Calu3 (cell line): ENCODE data around the gene FAHD2A. TPM values are rescaled to one million over a fixed set of nuclear protein-coding genes. Genes with fewer than 3 reads are reported as not detected.

Experiments
- BruUV-seq: library from RNA; stranded (reverse); fragments of 400-500 nt; replicated peaks from 2 replicates; lab custom pipeline; 2021; lab: Mats Ljungman, UMichigan
- CTCF ChIA-PET: fragments of 300-600 bp; sonication (Branson Sonifier 250); formaldehyde crosslinking; loops from one replicate; lab custom pipeline; 2022; ENCODE audit warnings: antibody characterized with exemption; lab: Charles Lee
- DNase-seq: peaks from one replicate; pipeline ENCODE4 v3.0.0; 2022
- H3K27ac Mint-ChIP-seq: one replicate; pipeline ENCODE4 v1.8.0; 2022; ENCODE audit warnings: mixed read lengths; ENCODE audit not compliant: unreplicated experiment
- H3K27me3 Mint-ChIP-seq: one replicate; pipeline ENCODE4 v1.8.0; 2022; ENCODE audit warnings: mixed read lengths; ENCODE audit not compliant: unreplicated experiment
- H3K36me3 Mint-ChIP-seq: one replicate; pipeline ENCODE4 v1.8.0; 2022; ENCODE audit warnings: mild to moderate bottlenecking, moderate library complexity, mixed read lengths; ENCODE audit not compliant: insufficient read depth, unreplicated experiment
- H3K4me1 Mint-ChIP-seq: one replicate; pipeline ENCODE4 v1.8.0; 2022; ENCODE audit warnings: mild to moderate bottlenecking, low read depth, mixed read lengths; ENCODE audit not compliant: unreplicated experiment
- H3K4me3 Mint-ChIP-seq: one replicate; pipeline ENCODE4 v1.8.0; 2022; ENCODE audit warnings: mild to moderate bottlenecking, low read depth, moderate library complexity, mixed read lengths; ENCODE audit not compliant: unreplicated experiment
- H3K9me3 Mint-ChIP-seq: one replicate; pipeline ENCODE4 v1.8.0; 2022; ENCODE audit warnings: low read depth, mixed read lengths; ENCODE audit not compliant: unreplicated experiment
- CTCF ChIP-seq: fragments of 200-600 bp; IDR thresholded peaks from one replicate; pipeline ENCODE4 v1.8.0; 2022; ENCODE audit warnings: antibody characterized with exemption; ENCODE audit not compliant: unreplicated experiment
- intact Hi-C: fragments of 100-400 bp; cut with micrococcal nuclease; formaldehyde crosslinking; loops from one replicate; pipeline ENCODE4 v1.10.0; 2022; ENCODE audit not compliant: unreplicated experiment
- total RNA-seq: library from RNA; stranded (reverse); gene quantifications from 2 replicates; pipeline ENCODE4 v1.2.3, GENCODE V29; 2022

The FAHD2A gene
- total RNA-seq, 1 experiment from 2014 or later: 29.1 TPM

DNA sequence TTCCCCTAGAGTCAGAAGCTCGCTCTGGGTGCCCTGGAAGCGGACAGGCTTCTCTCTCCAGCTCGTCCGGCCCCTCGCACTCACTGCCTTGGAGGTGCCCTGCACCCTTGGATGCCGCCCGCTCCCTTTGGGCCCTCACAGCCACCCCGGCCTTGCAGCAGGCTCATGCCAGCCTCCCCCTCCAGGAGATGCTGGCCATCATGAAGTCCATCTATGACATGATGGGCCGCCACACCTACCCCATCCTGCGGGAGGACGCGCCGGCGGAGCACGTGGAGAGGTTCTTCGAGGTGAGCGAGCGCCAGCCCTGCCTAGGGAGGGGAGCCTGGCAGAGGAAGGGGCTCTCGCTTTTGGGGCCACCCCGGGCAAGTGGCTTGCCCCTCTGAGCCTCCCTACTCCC is 20.3 kb upstream of the FAHD2A start:
- no peak for DNase-seq
- Mint-ChIP-seq H3K4me1 (no peaks in the 10 kb centered on the region), H3K4me3 (no peak overlapping the region), H3K27ac (no peak overlapping the region), H3K27me3 (peaks cover 28% of the 10 kb centered on the region), H3K9me3 (no peaks in the 10 kb centered on the region), H3K36me3 (no peaks in the 10 kb centered on the region)
- no peak for TF ChIP-seq CTCF
- intact Hi-C loops: no loop called here
- CTCF ChIA-PET: no interaction called here
- BruUV-seq: no TSS peak

DNA sequence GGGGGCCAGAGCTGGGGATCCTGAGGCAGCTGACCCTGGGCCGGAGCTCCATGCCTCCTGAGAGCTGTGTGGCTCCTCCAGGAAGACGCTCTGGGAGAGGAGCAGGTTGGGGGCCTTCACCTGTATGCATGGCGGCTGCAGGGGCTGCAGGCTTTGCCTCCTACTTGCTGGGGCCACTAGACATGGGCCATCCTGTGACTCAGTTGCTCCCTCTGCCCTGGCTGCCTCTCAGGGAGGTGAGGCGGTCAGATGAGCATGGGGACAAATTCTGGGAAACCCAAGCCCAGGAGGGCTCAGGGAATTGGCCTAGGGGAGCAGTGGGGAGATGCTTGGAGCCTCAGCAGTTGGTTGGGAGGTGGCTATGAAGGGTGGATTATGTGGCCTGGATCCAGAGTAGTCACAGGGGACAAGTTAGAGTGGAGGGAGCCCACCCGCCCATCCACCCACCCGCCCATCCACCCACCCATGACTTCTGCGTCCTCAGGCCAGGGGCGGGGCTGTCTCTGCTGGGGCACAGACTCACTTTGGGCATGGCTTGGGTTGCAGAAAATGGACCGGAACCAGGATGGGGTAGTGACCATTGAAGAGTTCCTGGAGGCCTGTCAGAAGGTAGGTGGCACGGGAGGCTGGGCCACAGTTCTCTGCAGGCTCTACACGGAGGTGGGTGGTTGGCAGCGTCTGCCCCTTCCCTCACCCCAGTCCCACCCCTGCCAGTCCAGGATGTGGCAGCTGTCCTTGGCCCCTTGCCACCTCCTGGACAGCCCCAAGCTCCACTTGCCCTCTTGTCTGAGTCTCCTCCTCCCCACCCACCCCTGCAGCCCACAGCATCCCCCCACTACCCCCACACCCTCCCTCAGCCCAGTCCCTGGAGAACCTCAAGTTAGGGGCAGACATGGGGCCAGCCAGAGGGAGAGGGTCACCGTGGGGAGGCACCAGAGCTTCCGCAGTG is 19.5 kb upstream of the FAHD2A start:
- CTCF ChIA-PET: no interaction called here
- no peak overlapping the region for H3K27ac Mint-ChIP-seq
- peaks cover 28% of the 10 kb centered on the region for H3K27me3 Mint-ChIP-seq
- no peaks in the 10 kb centered on the region for H3K9me3 Mint-ChIP-seq
- intact Hi-C loops: no loop called here
- DNase-seq: no peak
- TF ChIP-seq CTCF: no peak
- H3K36me3 Mint-ChIP-seq: no peaks in the 10 kb centered on the region
- no peaks in the 10 kb centered on the region for H3K4me1 Mint-ChIP-seq
- no peak overlapping the region for H3K4me3 Mint-ChIP-seq
- no TSS peak for BruUV-seq

DNA sequence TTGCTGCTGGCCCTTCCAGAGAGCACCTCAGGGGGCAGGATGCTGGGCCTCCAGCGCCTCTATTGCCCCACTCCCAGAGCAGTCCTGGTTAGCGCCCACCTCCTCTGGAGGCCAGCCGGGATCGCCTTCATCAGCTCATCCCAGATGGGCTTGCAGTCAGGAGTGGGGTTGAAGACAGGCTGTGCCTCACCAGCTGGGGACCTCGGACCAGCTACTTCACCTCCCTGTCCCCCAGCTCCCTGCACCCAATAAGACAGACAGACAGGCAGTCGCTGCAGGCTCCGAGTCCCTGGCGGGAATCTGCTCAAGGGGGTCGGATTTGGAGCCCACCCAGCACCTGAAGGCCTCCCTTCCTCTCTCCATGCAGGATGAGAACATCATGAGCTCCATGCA is 18.9 kb upstream of the FAHD2A start:
- no peak overlapping the region for H3K4me3 Mint-ChIP-seq
- BruUV-seq: no TSS peak
- CTCF ChIA-PET: no interaction called here
- H3K4me1 Mint-ChIP-seq: no peaks in the 10 kb centered on the region
- H3K27ac Mint-ChIP-seq: no peak overlapping the region
- no peaks in the 10 kb centered on the region for H3K9me3 Mint-ChIP-seq
- TF ChIP-seq CTCF: no peak
- H3K36me3 Mint-ChIP-seq: no peaks in the 10 kb centered on the region
- H3K27me3 Mint-ChIP-seq: peaks cover 28% of the 10 kb centered on the region
- intact Hi-C loops: no loop called here
- DNase-seq: no peak

DNA sequence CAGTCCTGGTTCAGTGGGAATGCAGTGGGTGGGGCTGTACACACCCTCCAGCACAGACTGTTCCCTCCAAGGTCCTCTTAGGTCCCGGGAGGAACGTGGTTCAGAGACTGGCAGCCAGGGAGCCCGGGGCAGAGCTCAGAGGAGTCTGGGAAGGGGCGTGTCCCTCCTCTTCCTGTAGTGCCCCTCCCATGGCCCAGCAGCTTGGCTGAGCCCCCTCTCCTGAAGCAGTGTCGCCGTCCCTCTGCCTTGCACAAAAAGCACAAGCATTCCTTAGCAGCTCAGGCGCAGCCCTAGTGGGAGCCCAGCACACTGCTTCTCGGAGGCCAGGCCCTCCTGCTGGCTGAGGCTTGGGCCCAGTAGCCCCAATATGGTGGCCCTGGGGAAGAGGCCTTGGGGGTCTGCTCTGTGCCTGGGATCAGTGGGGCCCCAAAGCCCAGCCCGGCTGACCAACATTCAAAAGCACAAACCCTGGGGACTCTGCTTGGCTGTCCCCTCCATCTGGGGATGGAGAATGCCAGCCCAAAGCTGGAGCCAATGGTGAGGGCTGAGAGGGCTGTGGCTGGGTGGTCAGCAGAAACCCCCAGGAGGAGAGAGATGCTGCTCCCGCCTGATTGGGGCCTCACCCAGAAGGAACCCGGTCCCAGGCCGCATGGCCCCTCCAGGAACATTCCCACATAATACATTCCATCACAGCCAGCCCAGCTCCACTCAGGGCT is 17.5 kb upstream of the FAHD2A start:
- Mint-ChIP-seq H3K27me3 (peaks cover 20% of the 10 kb centered on the region), H3K9me3 (no peaks in the 10 kb centered on the region), H3K27ac (no peak overlapping the region), H3K4me3 (no peak overlapping the region), H3K36me3 (no peaks in the 10 kb centered on the region), H3K4me1 (no peaks in the 10 kb centered on the region)
- intact Hi-C loops: no loop called here
- no TSS peak for BruUV-seq
- DNase-seq: no peak
- CTCF ChIA-PET: interaction anchor here (0.9 kb wide), 1 partner anchor 14 kb away, joined by 3 read pairs; no protein-coding TSS in a partner anchor
- TF ChIP-seq CTCF: no peak
